NCI-H82 treated with DMSO at 0.1 percent for 48 hours (cell line): Measurements from ENCODE around the gene TARS2.

Source experiments
- DNase-seq: peaks from one replicate; lab custom pipeline; 2025; ENCODE audit not compliant: unreplicated experiment; lab: John Stamatoyannopoulos, UW

TARS2 gene

DNA sequence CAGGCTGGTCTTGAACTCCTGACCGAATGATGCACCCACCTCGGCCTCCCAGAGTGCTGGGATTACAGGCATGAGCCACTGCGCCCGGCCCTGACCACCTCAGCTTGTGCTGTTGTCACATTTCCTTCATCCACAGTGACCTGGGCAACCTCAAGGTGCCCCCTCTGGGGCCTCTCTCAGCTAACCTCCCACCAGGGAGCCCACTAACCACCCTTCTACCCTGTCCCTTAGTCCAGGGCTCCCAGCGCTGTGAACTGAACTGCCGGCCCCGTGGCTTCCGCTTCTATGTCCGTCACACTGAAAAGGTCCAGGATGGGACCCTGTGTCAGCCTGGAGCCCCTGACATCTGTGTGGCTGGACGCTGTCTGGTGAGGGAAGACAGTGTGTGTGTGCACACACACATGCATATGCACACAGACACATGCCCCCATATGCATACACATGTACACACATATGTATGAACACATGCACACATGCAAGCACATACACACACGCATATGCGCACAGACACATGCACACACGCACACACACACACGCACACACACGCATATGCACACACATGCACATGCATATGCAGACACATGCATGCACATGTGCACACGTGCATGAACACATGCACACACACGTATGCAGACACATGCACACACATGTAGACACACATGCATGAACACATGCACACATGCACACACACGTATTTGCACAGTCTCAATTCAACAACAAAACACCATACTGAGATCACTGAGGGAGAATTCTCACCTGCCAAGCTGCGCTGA, 68.2 kb downstream of the TARS2 start:
- DNase-seq: no peak

DNA sequence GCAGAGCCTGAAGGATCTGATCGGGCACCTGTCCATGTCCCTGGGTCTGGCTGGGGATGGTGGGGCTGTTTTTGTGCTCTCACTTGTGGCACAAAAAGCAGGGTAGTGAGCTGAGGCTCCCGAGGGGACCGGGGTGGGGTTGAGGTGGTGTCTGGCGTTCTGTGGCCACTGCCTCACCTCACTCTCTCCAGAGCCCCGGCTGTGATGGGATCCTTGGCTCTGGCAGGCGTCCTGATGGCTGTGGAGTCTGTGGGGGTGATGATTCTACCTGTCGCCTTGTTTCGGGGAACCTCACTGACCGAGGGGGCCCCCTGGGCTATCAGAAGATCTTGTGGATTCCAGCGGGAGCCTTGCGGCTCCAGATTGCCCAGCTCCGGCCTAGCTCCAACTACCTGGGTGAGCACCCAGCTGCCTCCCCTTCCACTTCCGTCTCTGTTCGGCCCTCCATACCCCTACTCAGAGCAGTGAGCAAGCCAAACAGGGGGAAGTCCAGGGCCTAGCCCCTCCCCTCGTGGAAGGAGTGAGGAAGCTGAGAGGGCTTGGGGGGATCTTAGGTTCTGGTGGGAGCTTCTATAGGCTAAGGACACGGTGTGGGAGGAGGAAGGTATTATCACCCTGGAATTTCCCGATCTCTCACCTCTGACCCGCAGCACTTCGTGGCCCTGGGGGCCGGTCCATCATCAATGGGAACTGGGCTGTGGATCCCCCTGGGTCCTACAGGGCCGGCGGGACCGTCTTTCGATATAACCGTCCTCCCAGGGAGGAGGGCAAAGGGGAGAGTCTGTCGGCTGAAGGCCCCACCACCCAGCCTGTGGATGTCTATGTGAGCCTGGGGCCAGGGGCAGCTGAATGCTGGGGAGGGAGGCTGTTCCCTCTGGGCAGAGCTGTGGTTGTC, 69.0 kb downstream of the TARS2 start:
- DNase-seq: no peak

DNA sequence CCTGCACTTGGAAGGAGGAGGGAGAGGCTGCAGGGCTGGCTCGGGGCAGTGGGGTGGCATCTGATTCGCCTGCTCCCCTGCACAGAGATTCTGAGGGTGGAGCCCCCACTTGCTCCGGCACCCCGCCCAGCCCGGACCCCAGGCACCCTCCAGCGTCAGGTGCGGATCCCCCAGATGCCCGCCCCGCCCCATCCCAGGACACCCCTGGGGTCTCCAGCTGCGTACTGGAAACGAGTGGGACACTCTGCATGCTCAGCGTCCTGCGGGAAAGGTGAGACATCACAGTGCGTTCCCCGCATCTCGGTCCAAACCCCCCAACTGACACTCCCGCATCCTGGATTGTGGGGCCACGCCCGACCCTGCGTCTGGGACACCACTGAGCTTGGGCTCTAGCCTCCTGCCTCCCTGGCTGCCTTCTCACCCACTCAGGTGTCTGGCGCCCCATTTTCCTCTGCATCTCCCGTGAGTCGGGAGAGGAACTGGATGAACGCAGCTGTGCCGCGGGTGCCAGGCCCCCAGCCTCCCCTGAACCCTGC, 69.9 kb downstream of the TARS2 start:
- DNase-seq: no peak
